ENCODE results near the gene MAGI2. TPM values are rescaled to one million over a fixed set of nuclear protein-coding genes. Genes with fewer than 3 reads are reported as not detected.

The MAGI2 gene
- total RNA-seq, 1 donor from 2014 or later = 2.5 TPM

DNA sequence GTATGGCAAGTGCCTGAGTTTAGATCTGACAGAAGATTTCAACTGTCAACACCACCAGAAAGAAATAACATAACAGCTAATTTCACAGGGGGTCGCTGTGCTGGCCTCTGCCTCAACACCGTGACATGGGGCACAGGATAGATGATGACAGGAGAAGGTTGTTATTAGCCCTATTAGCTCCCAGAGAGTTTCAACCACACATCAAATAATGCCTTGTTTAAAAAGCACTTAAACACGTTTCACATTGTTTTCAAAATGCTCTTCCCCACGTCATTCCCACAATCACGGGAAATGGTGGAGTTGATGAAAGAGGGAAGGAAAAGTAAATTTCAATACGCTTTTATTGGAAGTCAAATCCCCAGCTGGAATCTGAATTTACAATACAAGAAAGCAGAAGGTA lies 184.7 kb downstream of the MAGI2 start:
- TF ChIP-seq, protein P1, sequence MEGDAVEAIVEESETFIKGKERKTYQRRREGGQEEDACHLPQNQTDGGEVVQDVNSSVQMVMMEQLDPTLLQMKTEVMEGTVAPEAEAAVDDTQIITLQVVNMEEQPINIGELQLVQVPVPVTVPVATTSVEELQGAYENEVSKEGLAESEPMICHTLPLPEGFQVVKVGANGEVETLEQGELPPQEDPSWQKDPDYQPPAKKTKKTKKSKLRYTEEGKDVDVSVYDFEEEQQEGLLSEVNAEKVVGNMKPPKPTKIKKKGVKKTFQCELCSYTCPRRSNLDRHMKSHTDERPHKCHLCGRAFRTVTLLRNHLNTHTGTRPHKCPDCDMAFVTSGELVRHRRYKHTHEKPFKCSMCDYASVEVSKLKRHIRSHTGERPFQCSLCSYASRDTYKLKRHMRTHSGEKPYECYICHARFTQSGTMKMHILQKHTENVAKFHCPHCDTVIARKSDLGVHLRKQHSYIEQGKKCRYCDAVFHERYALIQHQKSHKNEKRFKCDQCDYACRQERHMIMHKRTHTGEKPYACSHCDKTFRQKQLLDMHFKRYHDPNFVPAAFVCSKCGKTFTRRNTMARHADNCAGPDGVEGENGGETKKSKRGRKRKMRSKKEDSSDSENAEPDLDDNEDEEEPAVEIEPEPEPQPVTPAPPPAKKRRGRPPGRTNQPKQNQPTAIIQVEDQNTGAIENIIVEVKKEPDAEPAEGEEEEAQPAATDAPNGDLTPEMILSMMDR (IDR thresholded peaks at IDR 0.05; ENCODE audit: insufficient read depth, low read length, poor library complexity, severe bottlenecking) = no peak
- Histone ChIP-seq H3K27me3 (ENCODE audit: control insufficient read depth, insufficient read depth, low read length) (no peaks in the 10 kb centered on the region), H3K36me3 (ENCODE audit: control insufficient read depth, insufficient read depth, low read length) (no peaks in the 10 kb centered on the region), H3K4me3 (ENCODE audit: low read depth, low read length) (no peak overlapping the region)
- DNase-seq (ENCODE audit: low read depth) = no peak

DNA sequence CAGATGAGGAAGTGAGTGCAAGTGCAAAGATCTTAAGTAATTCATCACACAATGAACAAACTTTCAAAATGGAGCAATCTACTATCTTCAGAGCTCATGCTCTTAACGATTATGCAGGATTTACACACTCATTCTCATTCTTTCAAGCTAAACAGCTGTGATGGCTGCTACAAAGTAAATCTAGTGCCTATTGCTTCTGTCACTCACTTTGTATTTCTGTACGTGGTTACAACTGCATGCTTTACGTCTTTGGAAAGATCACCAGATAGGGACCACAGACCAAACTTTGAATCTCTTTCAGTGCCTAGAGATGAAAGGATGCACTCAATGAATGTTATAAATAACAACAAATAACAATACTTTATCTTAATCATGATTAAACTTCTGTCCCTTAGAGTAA lies 194.6 kb downstream of the MAGI2 start:
- H3K4me3 ChIP-seq (ENCODE audit: low read depth, low read length) = no peak overlapping the region
- H3K27me3 ChIP-seq (ENCODE audit: control insufficient read depth, insufficient read depth, low read length) = no peaks in the 10 kb centered on the region
- no peaks in the 10 kb centered on the region for H3K36me3 ChIP-seq (ENCODE audit: control insufficient read depth, insufficient read depth, low read length)
- no peak for DNase-seq (ENCODE audit: low read depth)
- TF ChIP-seq, protein P1 (IDR thresholded peaks at IDR 0.05; ENCODE audit: insufficient read depth, low read length, poor library complexity, severe bottlenecking) = no peak

DNA sequence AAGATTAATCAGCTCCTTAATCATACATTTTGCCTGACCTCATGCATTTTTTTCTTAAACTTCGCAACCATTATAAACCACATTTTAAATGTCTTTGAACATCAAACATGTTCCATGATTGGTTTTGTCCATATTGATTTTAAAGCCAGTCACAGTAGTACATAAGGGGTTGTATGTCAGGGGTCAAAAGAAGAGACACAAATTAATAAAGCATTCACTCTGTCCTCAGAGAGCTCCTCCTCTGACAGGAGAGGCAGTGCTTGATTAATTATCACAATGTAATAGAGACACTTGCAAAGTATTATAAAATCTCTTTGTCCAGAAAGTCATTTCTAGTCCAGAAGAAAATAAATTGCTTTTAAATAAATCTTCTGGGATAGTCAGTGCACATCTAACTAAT lies 195.5 kb downstream of the MAGI2 start:
- TF ChIP-seq, protein P1 (IDR thresholded peaks at IDR 0.05; ENCODE audit: insufficient read depth, low read length, poor library complexity, severe bottlenecking) = no peak
- no peak for DNase-seq (ENCODE audit: low read depth)

DNA sequence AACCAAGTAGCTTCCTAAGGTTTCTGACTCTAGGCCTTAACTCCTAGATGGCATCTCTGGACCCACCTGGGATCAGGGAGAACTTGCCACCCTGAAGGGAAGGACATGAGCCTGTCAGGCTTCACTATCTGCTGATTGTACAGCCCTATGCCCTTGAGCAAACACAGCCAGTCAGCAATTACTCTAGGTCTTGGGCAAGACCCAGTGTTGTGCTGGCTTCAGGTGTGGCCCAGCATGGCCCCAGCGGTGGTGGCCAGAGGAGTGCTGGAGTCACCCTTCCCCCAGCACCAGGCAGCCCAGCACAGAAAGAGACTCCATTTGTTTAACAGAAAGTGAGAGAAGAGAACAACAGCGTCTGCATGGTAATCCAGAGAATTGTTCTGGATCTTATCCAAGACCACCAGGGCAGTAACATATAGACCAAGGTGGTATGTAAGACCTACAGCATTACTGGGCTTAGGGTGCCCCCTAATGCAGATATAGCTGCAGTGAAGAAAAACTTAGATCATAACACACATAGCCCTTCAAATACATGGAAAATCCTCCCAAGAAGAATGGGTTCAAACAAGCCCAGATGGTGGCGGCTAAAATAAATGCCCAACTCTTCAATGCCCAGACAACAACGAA lies 207.7 kb downstream of the MAGI2 start:
- no peaks in the 10 kb centered on the region for H3K36me3 ChIP-seq (ENCODE audit: control insufficient read depth, insufficient read depth, low read length)
- TF ChIP-seq, protein P1 (IDR thresholded peaks at IDR 0.05; ENCODE audit: insufficient read depth, low read length, poor library complexity, severe bottlenecking) = no peak
- no peak for DNase-seq (ENCODE audit: low read depth)
- H3K4me3 ChIP-seq (ENCODE audit: low read depth, low read length) = no peak overlapping the region
- no peaks in the 10 kb centered on the region for H3K27me3 ChIP-seq (ENCODE audit: control insufficient read depth, insufficient read depth, low read length)

More for the DNA sequence above, 195.5 kb downstream of the MAGI2 start:
- Histone ChIP-seq H3K4me3 (ENCODE audit: low read depth, low read length) (no peak overlapping the region), H3K27me3 (ENCODE audit: control insufficient read depth, insufficient read depth, low read length) (no peaks in the 10 kb centered on the region), H3K36me3 (ENCODE audit: control insufficient read depth, insufficient read depth, low read length) (no peaks in the 10 kb centered on the region)

DNA sequence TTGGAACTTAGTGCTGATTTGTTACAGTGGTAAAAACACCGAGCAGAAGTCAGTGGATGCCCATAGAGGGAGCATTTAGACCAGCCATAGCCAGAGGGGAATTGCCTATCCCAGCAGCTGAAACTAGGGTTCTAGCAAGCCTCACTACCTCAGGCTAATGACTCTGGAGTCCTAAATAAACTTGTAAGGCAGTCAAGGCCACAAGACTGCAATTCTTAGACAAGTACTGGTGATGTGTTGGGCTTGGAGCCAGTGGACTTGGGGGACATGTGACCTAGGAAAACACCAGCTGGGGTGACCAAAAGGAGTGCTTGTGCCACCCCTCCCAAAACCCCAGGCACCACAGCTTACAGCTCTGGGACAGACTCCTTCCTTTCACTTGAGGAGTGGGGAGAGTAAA lies 209.0 kb downstream of the MAGI2 start:
- no peaks in the 10 kb centered on the region for H3K27me3 ChIP-seq (ENCODE audit: control insufficient read depth, insufficient read depth, low read length)
- H3K4me3 ChIP-seq (ENCODE audit: low read depth, low read length) = no peak overlapping the region
- H3K36me3 ChIP-seq (ENCODE audit: control insufficient read depth, insufficient read depth, low read length) = no peaks in the 10 kb centered on the region
- TF ChIP-seq, protein P1 (IDR thresholded peaks at IDR 0.05; ENCODE audit: insufficient read depth, low read length, poor library complexity, severe bottlenecking) = no peak
- DNase-seq (ENCODE audit: low read depth) = no peak

Data from kidney epithelial cell (primary cell).